Measurements from ENCODE around the gene RTP5. TPM values are rescaled to one million over a fixed set of nuclear protein-coding genes. Genes with fewer than 3 reads are reported as not detected.

Gene RTP5
- polyA plus RNA-seq, 1 of the 3 experiments (the other 2 are of a cell fraction), result not detected

DNA sequence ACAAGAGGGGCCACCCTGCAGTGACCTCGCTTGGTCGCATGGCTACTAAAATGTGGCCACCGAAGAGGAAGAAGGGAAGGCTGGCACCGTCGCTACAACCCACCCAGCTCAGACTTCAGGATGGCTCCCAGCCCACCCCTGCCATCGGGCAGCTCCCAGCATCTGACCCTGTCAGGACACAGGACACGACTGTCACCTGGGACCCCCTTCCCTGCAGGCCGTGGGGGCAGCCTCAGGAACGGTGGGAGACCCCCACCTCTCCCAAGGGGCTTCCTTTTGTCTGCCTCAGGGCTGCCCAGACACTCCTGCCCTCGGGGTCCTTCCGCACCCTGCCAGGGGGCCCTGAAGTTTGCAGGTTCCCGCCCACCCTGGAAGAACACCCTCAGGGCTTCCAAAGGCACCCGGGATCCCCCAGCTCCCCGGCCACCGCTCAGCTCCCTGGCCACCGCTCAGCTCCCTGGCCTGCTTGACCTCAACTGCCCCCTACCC, 7.7 kb downstream of the RTP5 start:
- Histone ChIP-seq H3K9me3 (no peaks in the 10 kb centered on the region), H2AFZ (ENCODE audit: low read depth) (no peak overlapping the region), H3F3A (replicated peaks; ENCODE audit: insufficient read depth) (peaks cover 8% of the 10 kb centered on the region), H3K4me2 (no peak overlapping the region), H3K9ac (no peak overlapping the region), H3K4me1 (ENCODE audit: control insufficient read depth in 1 of 2, insufficient read depth in 2 of 2, low read depth in 1 of 2, low read length in 1 of 2) (peaks cover 4 to 15% of the 10 kb centered on the region in 2 experiments), H3K79me2 (ENCODE audit: insufficient read depth) (no peaks in the 10 kb centered on the region), H3K4me3 (ENCODE audit: low read depth in 2 of 2, low read length in 1 of 2) (no peak overlapping the region), H3K27me3 (ENCODE audit: insufficient read depth) (no peaks in the 10 kb centered on the region), H4K20me1 (ENCODE audit: insufficient read depth) (no peaks in the 10 kb centered on the region), H3K36me3 (replicated peaks in 1 of 2; ENCODE audit: control insufficient read depth in 1 of 2, insufficient read depth in 2 of 2, low read length in 1 of 2) (no peaks in the 10 kb centered on the region), H3K27ac (ENCODE audit: low read depth in 2 of 2, low read length in 1 of 2) (no peak overlapping the region), H3K9me2 (no peaks in the 10 kb centered on the region)
- WGBS (ENCODE audit: low lambda C conversion rate), result 89% methylated on average over 8 of the region's 16 CpGs
- ChIA-PET POLR2A (interaction anchor here (0.6 to 1.6 kb wide), 2 partner anchors 142 to 175 kb away, joined by 3 to 6 read pairs; partner anchors contain the start of gene ING5), CTCF (interaction anchor here (0.6 to 4.2 kb wide), 9 partner anchors 9 to 1031 kb away, joined by 3 to 58 read pairs (median 3); partner anchors contain the start of genes D2HGDH, DTYMK and ING5)
- TF ChIP-seq EZH2phosphoT487 (IDR thresholded peaks at IDR 0.05; ENCODE audit: borderline replicate concordance, low read depth) (no peak), CHD2 (IDR thresholded peaks at IDR 0.05; ENCODE audit: low read length, partially characterized antibody) (no peak), RFX5 (IDR thresholded peaks at IDR 0.05; ENCODE audit: low read length) (no peak)
- peak; percentile 25 for DNase-seq

DNA sequence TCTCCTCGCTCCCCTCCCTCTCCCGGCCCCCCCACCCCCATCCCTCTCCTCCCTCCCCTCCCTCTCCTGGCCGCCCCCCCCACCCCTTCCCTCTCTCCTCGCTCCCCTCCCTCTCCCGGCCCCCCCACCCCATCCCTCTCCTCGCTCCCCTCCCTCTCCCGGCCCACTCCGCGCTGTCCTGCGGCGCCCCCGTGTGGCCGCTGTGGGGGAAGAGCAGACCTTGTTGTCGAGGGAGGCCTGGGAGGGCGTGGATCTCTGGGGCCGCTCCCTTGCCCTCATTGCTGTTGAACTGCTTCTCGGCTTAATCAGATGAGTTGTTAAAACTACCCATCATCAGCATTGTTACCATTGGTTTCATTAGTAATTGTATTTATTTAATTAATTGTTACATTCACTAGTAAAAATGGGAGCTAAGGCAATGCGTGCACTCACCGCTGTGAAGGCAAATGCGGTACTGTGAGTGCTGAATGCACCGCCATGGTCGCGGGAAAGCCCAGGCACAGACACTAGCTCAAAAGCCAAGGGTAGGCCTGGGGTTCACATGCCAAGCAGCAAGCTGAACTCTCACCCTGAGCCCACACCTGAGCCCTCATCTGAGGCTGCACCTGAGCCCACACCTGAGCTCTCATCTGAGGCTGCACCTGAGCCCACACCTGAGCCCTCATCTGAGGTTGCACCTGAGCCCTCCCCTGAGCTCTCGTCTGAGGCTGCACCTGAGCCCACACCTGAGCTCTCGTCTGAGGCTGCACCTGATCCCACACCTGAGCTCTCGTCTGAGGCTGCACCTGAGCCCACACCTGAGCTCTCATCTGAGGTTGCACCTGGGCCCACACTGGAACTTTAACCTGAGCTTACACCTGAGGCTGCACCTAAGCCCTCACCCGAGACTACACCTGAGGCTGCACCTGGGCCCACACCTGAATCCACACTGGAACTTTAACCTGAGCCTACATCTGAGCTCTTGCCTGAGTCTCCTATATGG, 8.8 kb downstream of the RTP5 start:
- ChIA-PET POLR2A (interaction anchor here (1.2 to 1.6 kb wide), 2 partner anchors 144 to 176 kb away, joined by 6 to 7 read pairs; partner anchors contain the start of genes D2HGDH and ING5), CTCF (interaction anchor here (0.5 to 4.2 kb wide), 42 partner anchors 9 to 562 kb away, joined by 3 to 58 read pairs (median 5); partner anchors contain the start of genes D2HGDH, GAL3ST2, ING5 and RTP5)
- no peak overlapping the region for H3K4me2 ChIP-seq
- H2AFZ ChIP-seq (ENCODE audit: low read depth), result no peak overlapping the region
- H3K4me1 ChIP-seq (ENCODE audit: control insufficient read depth in 1 of 2, insufficient read depth in 2 of 2, low read depth in 1 of 2, low read length in 1 of 2), result peaks cover 14 to 24% of the 10 kb centered on the region in 2 experiments
- H3K27ac ChIP-seq (ENCODE audit: low read depth in 2 of 2, low read length in 1 of 2), result no peak overlapping the region; a peak in 1 of 4 replicates
- DNase-seq, result peak; percentile 90
- H3K36me3 ChIP-seq (replicated peaks in 1 of 2; ENCODE audit: control insufficient read depth in 1 of 2, insufficient read depth in 2 of 2, low read length in 1 of 2), result no peaks in the 10 kb centered on the region
- TF ChIP-seq ELF1 (IDR thresholded peaks at IDR 0.05) (no peak), RFX5 (IDR thresholded peaks at IDR 0.05; ENCODE audit: low read length) (no peak), GABPA (IDR thresholded peaks at IDR 0.05; ENCODE audit: low read depth) (no peak), TAF1 (IDR thresholded peaks at IDR 0.05; ENCODE audit: borderline replicate concordance, low read depth, low read length) (no peak), IRF3 (IDR thresholded peaks at IDR 0.05; ENCODE audit: low read depth, low read length) (no peak), SMC3 (IDR thresholded peaks at IDR 0.05; ENCODE audit: low read depth, low read length) (peak; percentile 70), RAD21 (IDR thresholded peaks at IDR 0.05; ENCODE audit: low read length) (peak; percentile 82), EP300 (IDR thresholded peaks at IDR 0.05; ENCODE audit: borderline replicate concordance in 1 of 2, low read depth in 1 of 2, low read length in 1 of 2) (no peak), FOSL2 (IDR thresholded peaks at IDR 0.05; ENCODE audit: borderline replicate concordance, low read depth) (no peak), MEF2A (IDR thresholded peaks at IDR 0.05; ENCODE audit: borderline replicate concordance, low read depth) (no peak), RXRA (IDR thresholded peaks at IDR 0.05; ENCODE audit: borderline replicate concordance, low read depth) (no peak), NRF1 (IDR thresholded peaks at IDR 0.05; ENCODE audit: low read depth, low read length) (no peak), EZH2phosphoT487 (IDR thresholded peaks at IDR 0.05; ENCODE audit: borderline replicate concordance, low read depth) (no peak), POLR2AphosphoS5 (IDR thresholded peaks at IDR 0.05; ENCODE audit: low read depth, low read length) (no peak)
- TF ChIP-seq, protein P1, sequence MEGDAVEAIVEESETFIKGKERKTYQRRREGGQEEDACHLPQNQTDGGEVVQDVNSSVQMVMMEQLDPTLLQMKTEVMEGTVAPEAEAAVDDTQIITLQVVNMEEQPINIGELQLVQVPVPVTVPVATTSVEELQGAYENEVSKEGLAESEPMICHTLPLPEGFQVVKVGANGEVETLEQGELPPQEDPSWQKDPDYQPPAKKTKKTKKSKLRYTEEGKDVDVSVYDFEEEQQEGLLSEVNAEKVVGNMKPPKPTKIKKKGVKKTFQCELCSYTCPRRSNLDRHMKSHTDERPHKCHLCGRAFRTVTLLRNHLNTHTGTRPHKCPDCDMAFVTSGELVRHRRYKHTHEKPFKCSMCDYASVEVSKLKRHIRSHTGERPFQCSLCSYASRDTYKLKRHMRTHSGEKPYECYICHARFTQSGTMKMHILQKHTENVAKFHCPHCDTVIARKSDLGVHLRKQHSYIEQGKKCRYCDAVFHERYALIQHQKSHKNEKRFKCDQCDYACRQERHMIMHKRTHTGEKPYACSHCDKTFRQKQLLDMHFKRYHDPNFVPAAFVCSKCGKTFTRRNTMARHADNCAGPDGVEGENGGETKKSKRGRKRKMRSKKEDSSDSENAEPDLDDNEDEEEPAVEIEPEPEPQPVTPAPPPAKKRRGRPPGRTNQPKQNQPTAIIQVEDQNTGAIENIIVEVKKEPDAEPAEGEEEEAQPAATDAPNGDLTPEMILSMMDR (IDR thresholded peaks at IDR 0.05), result peak; percentile 64
- TF ChIP-seq, protein P2, sequence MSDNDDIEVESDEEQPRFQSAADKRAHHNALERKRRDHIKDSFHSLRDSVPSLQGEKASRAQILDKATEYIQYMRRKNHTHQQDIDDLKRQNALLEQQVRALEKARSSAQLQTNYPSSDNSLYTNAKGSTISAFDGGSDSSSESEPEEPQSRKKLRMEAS (IDR thresholded peaks at IDR 0.05; ENCODE audit: low read depth), result no peak
- TF ChIP-seq, protein P3, sequence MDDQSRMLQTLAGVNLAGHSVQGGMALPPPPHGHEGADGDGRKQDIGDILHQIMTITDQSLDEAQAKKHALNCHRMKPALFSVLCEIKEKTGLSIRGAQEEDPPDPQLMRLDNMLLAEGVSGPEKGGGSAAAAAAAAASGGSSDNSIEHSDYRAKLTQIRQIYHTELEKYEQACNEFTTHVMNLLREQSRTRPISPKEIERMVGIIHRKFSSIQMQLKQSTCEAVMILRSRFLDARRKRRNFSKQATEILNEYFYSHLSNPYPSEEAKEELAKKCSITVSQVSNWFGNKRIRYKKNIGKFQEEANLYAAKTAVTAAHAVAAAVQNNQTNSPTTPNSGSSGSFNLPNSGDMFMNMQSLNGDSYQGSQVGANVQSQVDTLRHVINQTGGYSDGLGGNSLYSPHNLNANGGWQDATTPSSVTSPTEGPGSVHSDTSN (IDR thresholded peaks at IDR 0.05), result no peak
- H3K4me3 ChIP-seq (ENCODE audit: low read depth in 2 of 2, low read length in 1 of 2), result no peak overlapping the region
- H3K9me2 ChIP-seq, result no peaks in the 10 kb centered on the region
- no peaks in the 10 kb centered on the region for H3K9me3 ChIP-seq
- H3F3A ChIP-seq (replicated peaks; ENCODE audit: insufficient read depth), result peaks cover 18% of the 10 kb centered on the region
- H3K79me2 ChIP-seq (ENCODE audit: insufficient read depth), result no peaks in the 10 kb centered on the region
- 34% methylated on average over 26 of the region's 27 CpGs for WGBS (ENCODE audit: low lambda C conversion rate)
- H4K20me1 ChIP-seq (ENCODE audit: insufficient read depth), result no peaks in the 10 kb centered on the region
- no peak overlapping the region for H3K9ac ChIP-seq
- no peaks in the 10 kb centered on the region for H3K27me3 ChIP-seq (ENCODE audit: insufficient read depth)
